ENCODE data around the gene PFDN1. TPM values are rescaled to one million over a fixed set of nuclear protein-coding genes. Genes with fewer than 3 reads are reported as not detected.
"Not testable (repeated sequence)": the region's sequence is repeated elsewhere in the genome, so short reads cannot be mapped to it uniquely, and the experiment has no call there.

The PFDN1 gene
- total and polyA plus RNA-seq, 2 experiments from 2014 or later: 84.1 to 98.0 TPM

DNA sequence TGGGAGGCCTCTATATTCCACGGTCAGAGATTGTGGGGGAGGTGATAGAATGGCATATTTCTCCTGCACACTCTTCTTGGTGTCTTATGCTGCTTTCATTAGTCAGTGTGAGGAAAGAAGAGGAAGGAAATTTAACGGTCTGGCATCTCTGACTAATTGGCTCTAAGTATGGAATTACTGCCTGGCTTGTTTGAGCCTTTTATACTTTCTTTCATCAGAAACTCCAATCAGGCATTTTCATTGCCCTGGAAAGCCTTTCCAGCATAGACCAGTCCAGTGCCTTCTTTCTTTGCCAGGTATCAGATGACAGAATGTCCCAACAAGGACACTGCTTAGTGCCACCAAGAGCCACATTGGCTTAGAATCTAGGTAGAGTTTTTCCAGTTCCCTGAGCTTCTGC, 97.7 kb downstream of the PFDN1 start:
- no peaks in the 10 kb centered on the region for H3K9me2 ChIP-seq (replicated peaks; ENCODE audit: insufficient read depth)
- no peaks in the 10 kb centered on the region for H3K4me1 ChIP-seq (ENCODE audit: insufficient read depth)
- H3K36me3 ChIP-seq (replicated peaks; ENCODE audit: insufficient read depth, low read depth): no peaks in the 10 kb centered on the region
- H3K27me3 ChIP-seq: no peaks in the 10 kb centered on the region
- H3K27ac ChIP-seq: no peak overlapping the region
- DNase-seq (ENCODE audit: low spot score): no peak
- WGBS (ENCODE audit: low lambda C conversion rate, missing lambda C conversion rate): 73% methylated on average over 2 of the region's 2 CpGs
- no peaks in the 10 kb centered on the region for H3K9me3 ChIP-seq (ENCODE audit: low read depth)
- TF ChIP-seq EZH2phosphoT487 (IDR thresholded peaks at IDR 0.05; ENCODE audit: low read depth, severe bottlenecking, unreplicated experiment) (no peak), CTCF (IDR thresholded peaks at IDR 0.05; ENCODE audit: poor library complexity) (no peak), EZH2 (IDR thresholded peaks at IDR 0.05; ENCODE audit: borderline replicate concordance) (no peak)
- no peak overlapping the region for H2AFZ ChIP-seq
- H4K20me1 ChIP-seq (ENCODE audit: insufficient read depth, poor library complexity, severe bottlenecking): no peaks in the 10 kb centered on the region
- H3K4me3 ChIP-seq: no peak overlapping the region
- H3K4me2 ChIP-seq: no peak overlapping the region
- peaks cover 38% of the 10 kb centered on the region for H3K79me2 ChIP-seq

- TF ChIP-seq CTCF (IDR thresholded peaks at IDR 0.05; ENCODE audit: poor library complexity): no peak
- no peak for TF ChIP-seq EZH2 (IDR thresholded peaks at IDR 0.05; ENCODE audit: borderline replicate concordance)
- no peak for TF ChIP-seq EZH2phosphoT487 (IDR thresholded peaks at IDR 0.05; ENCODE audit: low read depth, severe bottlenecking, unreplicated experiment)
- Histone ChIP-seq H3K36me3 (replicated peaks; ENCODE audit: insufficient read depth, low read depth) (no peaks in the 10 kb centered on the region), H3K9me3 (ENCODE audit: low read depth) (no peaks in the 10 kb centered on the region), H3K27ac (no peak overlapping the region), H3K9me2 (replicated peaks; ENCODE audit: insufficient read depth) (no peaks in the 10 kb centered on the region), H3K4me3 (no peak overlapping the region), H3K27me3 (no peaks in the 10 kb centered on the region), H4K20me1 (ENCODE audit: insufficient read depth, poor library complexity, severe bottlenecking) (no peaks in the 10 kb centered on the region), H3K79me2 (peaks cover 43% of the 10 kb centered on the region), H2AFZ (no peak overlapping the region), H3K4me1 (ENCODE audit: insufficient read depth) (peaks cover under 1% of the 10 kb centered on the region), H3K4me2 (no peak overlapping the region)
- WGBS (ENCODE audit: low lambda C conversion rate, missing lambda C conversion rate): 90% methylated on average over 2 of the region's 2 CpGs
- no peak for DNase-seq (ENCODE audit: low spot score)
These were observed 100.3 kb downstream of the PFDN1 start for GRCh38 chr5:140202610-140203009.

DNA sequence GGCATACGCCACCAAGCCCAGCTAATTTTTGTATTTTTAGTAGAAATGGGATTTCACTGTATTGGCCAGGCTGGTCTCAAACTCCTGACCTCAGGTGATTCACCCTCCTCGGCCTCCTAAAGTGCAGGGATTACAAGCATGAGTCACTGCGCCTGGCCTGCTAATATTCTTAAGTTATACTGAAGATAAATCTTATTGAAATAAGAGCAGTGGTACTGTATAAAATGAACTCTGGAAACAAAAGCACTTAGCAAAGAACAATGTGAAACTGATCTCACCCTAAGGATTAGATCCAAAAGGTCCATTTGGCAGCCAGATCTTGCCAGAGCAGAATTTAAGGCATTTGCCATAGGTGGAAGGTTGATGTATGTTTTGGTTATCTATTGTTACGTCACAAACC, 100.8 kb downstream of the PFDN1 start:
- H3K27ac ChIP-seq: no peak overlapping the region
- no peaks in the 10 kb centered on the region for H3K9me3 ChIP-seq (ENCODE audit: low read depth)
- peaks cover 6% of the 10 kb centered on the region for H3K4me1 ChIP-seq (ENCODE audit: insufficient read depth)
- DNase-seq (ENCODE audit: low spot score): no peak
- WGBS (ENCODE audit: low lambda C conversion rate, missing lambda C conversion rate): 69% methylated on average over 4 of the region's 4 CpGs
- no peak for TF ChIP-seq CTCF (IDR thresholded peaks at IDR 0.05; ENCODE audit: poor library complexity)
- no peak for TF ChIP-seq EZH2 (IDR thresholded peaks at IDR 0.05; ENCODE audit: borderline replicate concordance)
- TF ChIP-seq EZH2phosphoT487 (IDR thresholded peaks at IDR 0.05; ENCODE audit: low read depth, severe bottlenecking, unreplicated experiment): no peak
- H3K36me3 ChIP-seq (replicated peaks; ENCODE audit: insufficient read depth, low read depth): no peaks in the 10 kb centered on the region
- no peaks in the 10 kb centered on the region for H3K9me2 ChIP-seq (replicated peaks; ENCODE audit: insufficient read depth)
- no peak overlapping the region for H3K4me3 ChIP-seq
- H2AFZ ChIP-seq: no peak overlapping the region
- no peaks in the 10 kb centered on the region for H4K20me1 ChIP-seq (ENCODE audit: insufficient read depth, poor library complexity, severe bottlenecking)
- peaks cover 45% of the 10 kb centered on the region for H3K79me2 ChIP-seq
- H3K27me3 ChIP-seq: no peaks in the 10 kb centered on the region
- H3K4me2 ChIP-seq: no peak overlapping the region

- Histone ChIP-seq H3K4me1 (ENCODE audit: insufficient read depth) (peaks cover 13% of the 10 kb centered on the region), H3K79me2 (peaks cover 34% of the 10 kb centered on the region)
- H3K9me2 ChIP-seq (replicated peaks; ENCODE audit: insufficient read depth); H4K20me1 ChIP-seq (ENCODE audit: insufficient read depth, poor library complexity, severe bottlenecking); H3K36me3 ChIP-seq (replicated peaks; ENCODE audit: insufficient read depth, low read depth); H3K27me3 ChIP-seq; DNase-seq (ENCODE audit: low spot score); H3K9me3 ChIP-seq (ENCODE audit: low read depth); H3K27ac ChIP-seq; H3K4me3 ChIP-seq; H2AFZ ChIP-seq; H3K4me2 ChIP-seq: not testable (repeated sequence)
- WGBS (ENCODE audit: low lambda C conversion rate, missing lambda C conversion rate): 100% methylated on average over 1 of the region's 1 CpG
These were observed 104.0 kb downstream of the PFDN1 start for GRCh38 chr5:140198915-140199314.

All from hepatocyte (in vitro differentiated cells).